NCI-H526 (cell line): Measurements from ENCODE around the gene TXNDC11.

Source experiments
- DNase-seq, 2 experiments: peaks; one replicate each; lab custom pipeline; 2025; lab: John Stamatoyannopoulos, UW

Gene TXNDC11

DNA sequence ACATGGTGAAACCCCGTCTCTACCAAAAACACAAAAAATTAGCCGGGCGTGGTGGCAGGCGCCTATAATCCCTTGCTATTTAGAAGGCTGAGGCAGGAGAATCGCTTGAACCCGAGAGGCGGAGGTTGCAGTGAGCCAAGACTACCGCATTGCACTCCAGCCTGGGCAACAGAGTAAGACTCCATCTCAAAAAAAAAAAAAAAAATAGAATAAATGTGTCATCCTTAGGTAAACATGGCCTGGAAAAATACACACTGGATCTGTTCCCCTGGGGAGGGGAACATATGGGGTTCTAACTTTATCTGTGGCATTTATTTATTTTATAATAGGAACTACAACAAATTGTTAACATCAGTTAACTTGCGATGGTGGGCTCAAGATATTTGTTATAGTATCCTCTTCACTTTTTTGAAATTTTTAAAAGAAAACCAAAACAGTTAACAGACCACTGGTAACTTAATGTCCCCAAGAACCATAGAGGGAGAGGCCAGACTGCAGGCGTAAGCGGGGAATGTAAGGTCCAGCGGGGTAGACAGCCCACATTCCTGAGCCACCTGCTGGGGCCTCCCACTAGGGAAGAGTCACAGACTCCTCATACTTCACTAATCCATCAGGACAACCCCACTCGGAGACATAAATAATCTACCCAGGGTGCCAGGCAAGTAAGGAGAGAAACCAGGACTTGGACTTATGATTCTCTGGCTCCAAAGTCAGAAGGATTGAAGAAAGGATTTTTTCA is 12.5 kb upstream of the TXNDC11 start:
- no peak for DNase-seq

GRCh38 chr16:11752856-11753255 is 10.2 kb upstream of the TXNDC11 start:
- no peak for DNase-seq

GRCh38 chr16:11750056-11750455 is 7.4 kb upstream of the TXNDC11 start:
- DNase-seq = no peak

DNA sequence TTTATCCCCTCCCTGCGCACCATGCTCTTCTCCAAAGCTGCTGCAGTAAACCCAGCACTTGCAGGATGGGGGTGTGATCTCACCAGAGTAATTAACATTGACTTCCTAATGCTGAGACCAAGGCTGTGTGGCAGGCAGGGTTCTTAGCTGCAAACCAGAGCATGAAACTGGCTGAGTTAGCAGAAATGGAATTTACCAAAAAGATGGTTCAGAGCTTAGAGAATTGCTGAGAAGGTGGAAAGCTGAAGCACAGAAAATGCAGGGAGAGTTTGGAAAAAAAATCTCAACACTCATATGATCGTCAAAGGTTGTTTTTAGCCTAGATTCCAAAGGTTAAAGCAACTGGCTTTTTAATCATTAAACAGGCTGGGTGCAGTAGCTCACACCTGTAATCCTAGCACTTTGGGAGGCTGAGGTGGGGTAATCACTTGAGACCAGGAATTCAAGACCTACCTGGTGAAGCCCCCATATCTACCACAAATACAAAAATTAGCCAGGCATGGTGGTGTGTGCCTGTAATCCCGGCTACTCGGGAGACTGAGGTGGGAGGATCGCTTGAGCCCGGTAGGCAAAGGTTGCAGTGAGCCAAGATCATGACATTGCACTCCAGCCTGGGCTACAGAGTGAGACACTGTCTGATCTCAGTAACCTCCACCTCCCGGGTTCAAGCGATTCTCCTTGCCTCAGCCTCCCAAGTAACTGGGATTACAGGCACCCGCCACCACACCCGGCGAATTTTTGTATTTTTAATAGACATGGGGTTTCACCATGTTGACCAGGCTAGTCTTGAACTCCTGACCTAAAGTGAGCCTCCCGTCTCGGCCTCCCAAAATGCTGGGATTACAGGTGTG is 6.0 kb upstream of the TXNDC11 start:
- no peak for DNase-seq

DNA sequence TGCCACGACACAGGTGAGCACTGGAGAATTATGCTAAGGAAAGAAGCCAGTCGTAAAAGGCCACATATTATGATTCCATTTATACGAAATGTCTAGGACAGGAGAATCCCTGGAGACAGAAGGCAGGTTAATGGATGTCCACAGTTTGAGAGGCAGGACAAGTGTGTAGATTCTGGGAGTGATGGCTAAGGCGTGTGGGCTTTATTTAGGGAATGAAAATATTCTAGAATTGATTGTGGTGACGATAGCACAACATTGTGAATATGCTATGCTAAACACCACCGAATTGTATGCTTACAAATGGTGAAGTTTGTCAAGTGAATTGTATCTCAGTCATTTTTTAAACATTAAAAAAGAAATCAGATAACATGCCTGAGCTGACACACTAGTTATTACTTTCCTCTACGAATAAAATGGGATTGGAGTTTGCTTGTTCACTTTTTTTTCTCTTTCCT is 5.3 kb upstream of the TXNDC11 start:
- no peak for DNase-seq

DNA sequence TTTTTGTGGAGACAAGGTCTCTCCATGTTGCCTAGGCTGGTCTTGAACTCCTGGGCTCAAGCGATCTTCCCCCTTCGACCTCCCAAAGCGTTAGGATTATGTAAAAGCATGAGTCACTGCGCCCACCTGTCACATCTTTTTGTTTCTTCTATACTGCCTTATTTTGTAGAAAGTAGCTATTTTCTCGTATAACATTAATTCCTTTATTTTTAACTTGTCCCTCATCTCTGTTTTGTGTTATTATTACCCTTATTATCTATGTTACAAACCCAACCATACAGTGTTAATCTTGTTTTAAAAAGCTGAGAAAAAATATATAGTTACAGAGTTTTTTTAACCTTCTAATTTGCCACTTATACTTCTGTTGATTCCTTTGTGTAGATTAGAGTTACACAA is 1.4 kb upstream of the TXNDC11 start:
- DNase-seq = no peak

GRCh38 chr16:11743308-11744074 is 834 bp upstream of the TXNDC11 start:
- no peak for DNase-seq

DNA sequence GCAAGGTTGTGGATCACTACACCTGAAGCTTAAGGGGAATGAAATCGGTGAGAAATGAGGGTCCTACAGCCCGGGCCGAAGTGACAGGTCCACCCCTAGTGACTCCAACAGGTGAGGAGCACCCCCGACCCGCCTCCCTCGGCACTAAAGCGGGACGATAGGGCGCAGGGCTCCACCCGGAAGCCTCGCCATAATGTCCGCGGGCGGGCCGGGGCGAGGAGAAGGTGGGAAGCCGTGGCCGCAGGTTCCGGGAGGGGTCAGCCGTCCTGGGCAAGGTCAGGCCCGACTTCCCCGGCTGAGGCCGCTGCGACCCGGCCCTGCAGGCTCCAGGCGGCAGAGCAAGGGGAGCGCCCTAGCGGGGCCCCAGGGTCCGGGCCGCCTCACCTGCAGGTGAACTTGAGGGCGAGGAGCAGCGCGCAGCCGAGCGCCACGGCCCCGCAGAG is 543 bp downstream of the TXNDC11 start:
- DNase-seq = no peak

- DNase-seq = no peak
Measured at GRCh38 chr16:11740567-11740966, 2.1 kb downstream of the TXNDC11 start.

DNA sequence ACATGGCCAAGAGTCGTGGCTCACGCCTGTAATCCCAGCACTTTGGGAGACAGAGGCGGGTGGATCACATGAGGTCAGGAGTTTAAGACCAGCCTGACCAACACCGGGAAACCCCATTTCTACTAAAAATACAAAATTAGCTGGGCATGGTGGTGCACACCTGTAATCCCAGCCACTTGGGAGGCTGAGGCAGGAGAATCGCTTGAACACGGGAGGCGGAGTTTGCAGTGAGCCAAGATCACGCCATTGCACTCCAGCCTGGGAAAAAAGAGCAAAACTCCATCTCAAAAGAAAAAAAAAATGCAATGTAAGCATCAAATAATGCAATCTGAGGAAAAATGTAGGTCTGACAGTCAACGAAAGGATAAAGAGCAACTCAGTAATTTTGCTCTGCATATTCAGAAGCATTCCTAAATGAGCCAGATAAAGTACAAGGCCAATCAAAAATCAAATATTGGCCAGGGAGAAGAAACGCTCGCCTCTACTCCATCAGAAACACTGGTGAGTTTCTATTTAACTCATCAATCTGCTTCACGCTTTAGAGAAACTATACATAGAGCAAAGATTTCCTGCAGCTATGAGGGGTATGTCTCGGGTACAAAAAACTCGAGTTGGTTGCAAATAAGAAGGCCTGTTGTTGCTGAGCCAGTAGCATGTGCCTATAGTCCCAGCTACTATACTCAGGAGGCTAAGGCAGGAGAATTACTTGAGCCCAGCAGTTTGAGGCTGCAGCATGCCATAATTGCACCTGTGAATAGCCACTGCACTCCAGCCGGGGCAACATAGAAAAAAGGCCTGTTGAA is 3.7 kb downstream of the TXNDC11 start:
- no peak for DNase-seq

GRCh38 chr16:11737713-11738112 is 4.9 kb downstream of the TXNDC11 start:
- DNase-seq = no peak

GRCh38 chr16:11736903-11737302 is 5.8 kb downstream of the TXNDC11 start:
- no peak for DNase-seq

GRCh38 chr16:11735787-11736186 is 6.9 kb downstream of the TXNDC11 start:
- DNase-seq = no peak

DNA sequence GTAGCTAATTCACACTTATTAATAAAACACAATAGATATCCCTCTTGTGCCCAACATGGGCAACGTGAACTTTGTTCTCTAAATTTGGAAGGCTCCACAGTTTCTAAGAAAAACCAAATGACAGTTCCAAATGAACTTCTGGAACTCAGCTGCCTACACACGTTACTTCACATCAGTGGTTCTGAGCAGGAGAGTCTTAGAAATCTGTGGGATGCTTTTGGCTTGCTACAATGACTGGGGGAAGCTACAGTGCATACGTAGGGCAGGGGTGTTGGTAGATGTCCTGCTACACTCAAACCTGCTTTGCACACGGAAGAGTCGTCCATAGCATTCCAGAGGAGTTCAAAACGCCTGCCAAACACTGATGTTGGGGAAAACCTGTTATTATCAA is 8.0 kb downstream of the TXNDC11 start:
- DNase-seq = no peak

- no peak for DNase-seq
Measured at GRCh38 chr16:11734025-11734652, 8.5 kb downstream of the TXNDC11 start.

GRCh38 chr16:11731222-11731621 is 11.4 kb downstream of the TXNDC11 start:
- DNase-seq = no peak

GRCh38 chr16:11729787-11730186 is 12.9 kb downstream of the TXNDC11 start:
- DNase-seq = no peak

- DNase-seq = no peak
Measured at GRCh38 chr16:11727796-11728543, 14.7 kb downstream of the TXNDC11 start.

DNA sequence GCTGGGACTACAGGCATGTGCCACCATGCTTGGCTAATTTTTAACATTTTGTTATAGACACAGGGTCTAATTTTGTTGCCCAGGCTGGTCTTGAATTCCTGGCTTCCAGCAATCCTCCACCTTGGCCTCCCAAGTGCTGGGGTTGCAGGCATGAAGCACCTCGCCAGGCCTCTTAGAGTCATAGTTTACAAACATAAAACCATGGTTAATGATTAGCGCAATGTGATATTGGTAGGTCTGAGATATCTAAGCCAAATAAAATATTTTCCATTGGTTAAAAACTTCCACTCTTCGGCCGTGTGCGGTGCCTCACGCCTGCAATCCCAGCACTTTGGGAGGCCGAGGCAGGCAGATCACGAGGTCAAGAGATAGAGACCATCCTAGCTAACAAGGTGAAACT is 16.6 kb downstream of the TXNDC11 start:
- no peak for DNase-seq

DNA sequence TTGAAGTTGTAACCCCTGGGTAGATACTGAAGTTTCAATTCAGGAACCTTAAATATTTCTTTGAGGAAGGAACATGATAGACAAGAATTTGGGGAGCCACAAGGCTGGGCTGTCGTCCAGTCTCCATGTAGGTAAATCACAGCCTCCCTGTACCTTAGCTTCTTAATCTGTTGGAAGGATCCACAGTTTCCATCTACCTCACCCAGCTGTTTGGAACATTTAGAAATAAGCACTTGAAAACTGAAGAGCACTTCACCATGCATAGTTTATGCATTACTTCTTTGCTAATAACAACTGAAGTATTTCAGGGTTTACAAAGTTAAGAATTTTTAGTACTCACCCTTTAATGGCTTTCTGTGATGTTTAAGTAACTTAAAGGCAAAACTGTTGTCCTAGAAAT is 17.2 kb downstream of the TXNDC11 start:
- DNase-seq = no peak

GRCh38 chr16:11722468-11722808 is 20.2 kb downstream of the TXNDC11 start:
- no peak for DNase-seq
